WTC11 (cell line): Measurements from ENCODE around the gene SUDS3. TPM values are rescaled to one million over a fixed set of nuclear protein-coding genes. Genes with fewer than 3 reads are reported as not detected.
"Not testable (repeated sequence)": the region's sequence is repeated elsewhere in the genome, so short reads cannot be mapped to it uniquely, and the experiment has no call there.

ENCODE experiments used
- ATAC-seq: fragments of 200-7000 bp; cut with Tn5 transposase; 2 replicates; pipeline ENCODE4 v1.10.0; 2021; ENCODE audit warnings: mild to moderate bottlenecking, moderate library complexity
- CTCF ChIA-PET: fragments of 300-600 bp; sonication (Branson Sonifier 250); formaldehyde crosslinking; loops from one replicate; lab custom pipeline; 2021; ENCODE audit warnings: antibody characterized with exemption; lab: Charles Lee
- POLR2A ChIA-PET: fragments of 350-600 bp; sonication (Branson Sonifier 250); formaldehyde crosslinking; loops from one replicate; lab custom pipeline; 2021; ENCODE audit warnings: antibody characterized with exemption; lab: Charles Lee
- DNase-seq: peaks from one replicate; pipeline ENCODE4 v3.0.0; 2021; ENCODE audit warnings: low spot score
- H3K27ac Mint-ChIP-seq: 2 replicates; pipeline ENCODE4 v1.8.0; 2021; ENCODE audit warnings: mixed read lengths
- H3K27me3 Mint-ChIP-seq: 2 replicates; pipeline ENCODE4 v1.8.0; 2021; ENCODE audit warnings: low read depth, mild to moderate bottlenecking, moderate library complexity, mixed read lengths
- H3K36me3 Mint-ChIP-seq: 2 replicates; pipeline ENCODE4 v1.8.0; 2021; ENCODE audit warnings: mixed read lengths
- H3K4me1 Mint-ChIP-seq: 2 replicates; pipeline ENCODE4 v1.8.0; 2022; ENCODE audit warnings: mixed read lengths
- H3K4me3 Mint-ChIP-seq: 2 replicates; pipeline ENCODE4 v1.8.0; 2021; ENCODE audit warnings: mild to moderate bottlenecking, moderate library complexity, mixed read lengths
- H3K9me3 Mint-ChIP-seq: 2 replicates; pipeline ENCODE4 v1.8.0; 2021; ENCODE audit warnings: mixed read lengths
- CBFB ChIP-seq: sonication (generic); formaldehyde crosslinking; IDR thresholded peaks from 2 replicates; pipeline ENCODE4 v1.8.1; 2022; ENCODE audit warnings: mild to moderate bottlenecking, low read depth, missing genetic modification reagents
- CTCF ChIP-seq: fragments of 200-600 bp; IDR thresholded peaks from 2 replicates; pipeline ENCODE4 v1.8.0; 2022; ENCODE audit warnings: antibody characterized with exemption
- E2F1 ChIP-seq: sonication (generic); formaldehyde crosslinking; IDR thresholded peaks from 2 replicates; pipeline ENCODE4 v1.8.0; 2022; ENCODE audit warnings: mild to moderate bottlenecking, missing genetic modification reagents
- EMX1 ChIP-seq: fragments of 250-450 bp; sonication (Bioruptor Pico); IDR thresholded peaks from 2 replicates; pipeline ENCODE4 v1.8.0; 2021; ENCODE audit warnings: mild to moderate bottlenecking
- FOXP4 ChIP-seq: sonication (generic); formaldehyde crosslinking; IDR thresholded peaks from 2 replicates; pipeline ENCODE4 v1.8.0; 2022; ENCODE audit warnings: mild to moderate bottlenecking, missing genetic modification reagents
- GTF2I ChIP-seq: fragments of 250-450 bp; sonication (Bioruptor Pico); conservative IDR thresholded peaks from 2 replicates; pipeline ENCODE4 v1.4.0; 2021; ENCODE audit warnings: mild to moderate bottlenecking
- KAT7 ChIP-seq: sonication (generic); formaldehyde crosslinking; IDR thresholded peaks from 2 replicates; pipeline ENCODE4 v1.8.1; 2023; ENCODE audit warnings: missing genetic modification reagents, mild to moderate bottlenecking, borderline replicate concordance
- MXD4 ChIP-seq: fragments of 250-450 bp; sonication (Bioruptor Pico); IDR thresholded peaks from 2 replicates; pipeline ENCODE4 v1.8.0; 2021; ENCODE audit warnings: mild to moderate bottlenecking, moderate library complexity, borderline replicate concordance
- NR1H2 ChIP-seq: sonication (generic); formaldehyde crosslinking; IDR thresholded peaks from 2 replicates; pipeline ENCODE4 v1.9.0; 2021; ENCODE audit warnings: mild to moderate bottlenecking, moderate library complexity, missing genetic modification reagents
- USF2 ChIP-seq: sonication (generic); formaldehyde crosslinking; IDR thresholded peaks from 2 replicates; pipeline ENCODE4 v1.8.1; 2023; ENCODE audit warnings: mild to moderate bottlenecking, missing genetic modification reagents, moderate library complexity
- ZNF396 ChIP-seq: fragments of 250-450 bp; sonication (Bioruptor Pico); IDR thresholded peaks from 2 replicates; pipeline ENCODE4 v1.8.0; 2021; ENCODE audit warnings: mild to moderate bottlenecking, moderate library complexity, borderline replicate concordance
- ZNF416 ChIP-seq: fragments of 250-450 bp; sonication (Bioruptor Pico); IDR thresholded peaks from 2 replicates; pipeline ENCODE4 v1.9.0; 2021; ENCODE audit warnings: mild to moderate bottlenecking, inconsistent platforms
- ZNF671 ChIP-seq: fragments of 250-450 bp; sonication (Bioruptor Pico); IDR thresholded peaks from 2 replicates; pipeline ENCODE4 v1.8.0; 2021; ENCODE audit warnings: mild to moderate bottlenecking
- total RNA-seq: library from RNA; stranded (reverse); gene quantifications from 3 replicates; pipeline ENCODE4 v1.2.3, GENCODE V29; 2021

Gene SUDS3
- total RNA-seq, 1 experiment from 2014 or later, result 63.9 TPM

- no peaks in the 10 kb centered on the region for H3K4me1 Mint-ChIP-seq
- no peaks in the 10 kb centered on the region for H3K9me3 Mint-ChIP-seq
- ATAC-seq, result peak; percentile 69
- POLR2A ChIA-PET, result no interaction called here
- TF ChIP-seq USF2 (CRISPR knock-in tag) (no peak), CBFB (CRISPR knock-in tag) (no peak), CTCF (peak; percentile 44)
- no peak overlapping the region; the same call in 1 of the 2 replicates for H3K27ac Mint-ChIP-seq
- H3K4me3 Mint-ChIP-seq, result no peak overlapping the region
- no peaks in the 10 kb centered on the region for H3K27me3 Mint-ChIP-seq
- CTCF ChIA-PET, result interaction anchor here (1.0 to 1.4 kb wide), 11 partner anchors 8 to 446 kb away, joined by 3 to 9 read pairs (median 4); partner anchors contain the start of genes PEBP1 and SUDS3
- peak; percentile 72 for DNase-seq
- peaks cover 82% of the 10 kb centered on the region for H3K36me3 Mint-ChIP-seq
These were observed 28.6 kb downstream of the SUDS3 start for GRCh38 chr12:118404876-118405521.

- H3K9me3 Mint-ChIP-seq, ATAC-seq, POLR2A ChIA-PET, H3K27me3 Mint-ChIP-seq, H3K4me3 Mint-ChIP-seq, H3K4me1 Mint-ChIP-seq, DNase-seq: not testable (repeated sequence)
- Mint-ChIP-seq H3K36me3 (peaks cover 75% of the 10 kb centered on the region), H3K27ac (peak overlapping the region; percentile 78; the same call in 1 of the 2 replicates)
- CTCF ChIA-PET, result interaction anchor here (0.7 kb wide), 1 partner anchor 128 kb away, joined by 4 read pairs; no protein-coding TSS in a partner anchor
These were observed 31.9 kb downstream of the SUDS3 start for GRCh38 chr12:118408241-118408640.

- TF ChIP-seq E2F1 (CRISPR knock-in tag) (no peak), MXD4 (no peak), ZNF396 (CRISPR knock-in tag) (no peak)
- DNase-seq, result no peak
- Mint-ChIP-seq H3K9me3 (no peaks in the 10 kb centered on the region), H3K36me3 (peaks cover 76% of the 10 kb centered on the region), H3K27ac (no peak overlapping the region), H3K27me3 (no peaks in the 10 kb centered on the region), H3K4me3 (no peak overlapping the region), H3K4me1 (no peaks in the 10 kb centered on the region)
- ChIA-PET POLR2A (interaction anchor here (0.5 to 0.6 kb wide), 2 partner anchors 59 to 166 kb away, joined by 3 to 7 read pairs; no protein-coding TSS in a partner anchor), CTCF (interaction anchor here (0.8 kb wide), 1 partner anchor 34 kb away, joined by 3 read pairs; the partner anchor contains the start of gene SUDS3)
- no peak for ATAC-seq
These were observed 33.5 kb downstream of the SUDS3 start for GRCh38 chr12:118409834-118410233.

GRCh38 chr12:118417942-118418341 is 41.6 kb downstream of the SUDS3 start:
- Mint-ChIP-seq H3K27me3 (no peaks in the 10 kb centered on the region; the same call in 1 of the 2 replicates), H3K36me3 (peaks cover 48% of the 10 kb centered on the region), H3K4me3 (no peak overlapping the region), H3K4me1 (no peaks in the 10 kb centered on the region), H3K9me3 (no peaks in the 10 kb centered on the region), H3K27ac (no peak overlapping the region)
- ChIA-PET CTCF (no interaction called here), POLR2A (no interaction called here)
- DNase-seq, result no peak
- ATAC-seq, result no peak
- no peak for TF ChIP-seq ZNF671
- TF ChIP-seq FOXP4 (CRISPR knock-in tag), result no peak
- no peak for TF ChIP-seq ZNF416 (CRISPR knock-in tag)
- TF ChIP-seq NR1H2 (CRISPR knock-in tag), result no peak
- TF ChIP-seq GTF2I (CRISPR knock-in tag), result no peak
- no peak for TF ChIP-seq EMX1 (CRISPR knock-in tag)
- TF ChIP-seq KAT7 (CRISPR knock-in tag), result no peak
